ENCODE data around the gene SDCBP2. TPM values are rescaled to one million over a fixed set of nuclear protein-coding genes. Genes with fewer than 3 reads are reported as not detected.

SDCBP2 gene
- total and polyA plus RNA-seq, 2 of the 13 experiments (the other 11 are each of a cell fraction or from before 2014, with no cell fraction given): 1.2 to 2.4 TPM

DNA sequence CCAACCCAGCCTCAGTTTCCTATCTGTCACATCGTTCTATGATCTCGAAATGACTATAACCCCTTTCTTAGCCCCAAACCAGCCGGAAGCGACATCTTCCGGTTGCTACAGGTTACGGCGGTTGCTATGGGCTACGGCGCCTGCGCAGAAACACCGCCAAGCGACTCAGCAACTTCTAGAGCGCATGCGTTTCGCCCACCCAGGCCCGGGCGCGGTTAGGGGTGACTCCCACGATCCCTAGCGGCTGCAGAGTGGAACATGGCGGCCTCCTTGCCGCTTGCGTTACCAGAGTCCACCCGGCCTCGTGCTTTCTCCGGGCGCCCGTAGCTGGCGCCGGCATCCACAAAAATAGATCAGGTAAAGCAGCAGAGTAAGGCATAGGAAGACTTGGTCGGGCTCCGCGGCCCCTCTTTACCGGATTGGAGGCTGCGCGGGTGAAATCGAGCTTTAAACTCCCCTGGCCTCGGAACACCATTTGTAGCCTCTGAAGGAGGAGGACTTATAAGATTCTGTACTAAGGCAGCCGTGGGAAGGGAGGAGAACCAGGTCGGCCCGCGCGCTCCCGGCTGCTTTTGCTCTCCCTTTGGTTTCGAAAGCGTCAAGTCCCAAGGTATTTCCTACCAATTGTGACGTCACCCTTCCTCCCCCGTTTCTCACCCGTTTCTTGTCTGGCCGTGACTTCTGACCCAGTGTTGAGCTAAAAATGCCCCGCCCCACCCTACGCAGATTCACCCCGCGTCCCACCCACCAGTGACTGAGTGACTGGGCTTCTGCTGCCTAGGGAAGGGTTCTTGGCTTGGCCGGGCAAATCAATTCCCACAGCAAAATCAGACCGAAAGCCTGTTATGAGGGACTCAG lies 3.5 kb downstream of the SDCBP2 start (continued):
- TF ChIP-seq, protein P1, sequence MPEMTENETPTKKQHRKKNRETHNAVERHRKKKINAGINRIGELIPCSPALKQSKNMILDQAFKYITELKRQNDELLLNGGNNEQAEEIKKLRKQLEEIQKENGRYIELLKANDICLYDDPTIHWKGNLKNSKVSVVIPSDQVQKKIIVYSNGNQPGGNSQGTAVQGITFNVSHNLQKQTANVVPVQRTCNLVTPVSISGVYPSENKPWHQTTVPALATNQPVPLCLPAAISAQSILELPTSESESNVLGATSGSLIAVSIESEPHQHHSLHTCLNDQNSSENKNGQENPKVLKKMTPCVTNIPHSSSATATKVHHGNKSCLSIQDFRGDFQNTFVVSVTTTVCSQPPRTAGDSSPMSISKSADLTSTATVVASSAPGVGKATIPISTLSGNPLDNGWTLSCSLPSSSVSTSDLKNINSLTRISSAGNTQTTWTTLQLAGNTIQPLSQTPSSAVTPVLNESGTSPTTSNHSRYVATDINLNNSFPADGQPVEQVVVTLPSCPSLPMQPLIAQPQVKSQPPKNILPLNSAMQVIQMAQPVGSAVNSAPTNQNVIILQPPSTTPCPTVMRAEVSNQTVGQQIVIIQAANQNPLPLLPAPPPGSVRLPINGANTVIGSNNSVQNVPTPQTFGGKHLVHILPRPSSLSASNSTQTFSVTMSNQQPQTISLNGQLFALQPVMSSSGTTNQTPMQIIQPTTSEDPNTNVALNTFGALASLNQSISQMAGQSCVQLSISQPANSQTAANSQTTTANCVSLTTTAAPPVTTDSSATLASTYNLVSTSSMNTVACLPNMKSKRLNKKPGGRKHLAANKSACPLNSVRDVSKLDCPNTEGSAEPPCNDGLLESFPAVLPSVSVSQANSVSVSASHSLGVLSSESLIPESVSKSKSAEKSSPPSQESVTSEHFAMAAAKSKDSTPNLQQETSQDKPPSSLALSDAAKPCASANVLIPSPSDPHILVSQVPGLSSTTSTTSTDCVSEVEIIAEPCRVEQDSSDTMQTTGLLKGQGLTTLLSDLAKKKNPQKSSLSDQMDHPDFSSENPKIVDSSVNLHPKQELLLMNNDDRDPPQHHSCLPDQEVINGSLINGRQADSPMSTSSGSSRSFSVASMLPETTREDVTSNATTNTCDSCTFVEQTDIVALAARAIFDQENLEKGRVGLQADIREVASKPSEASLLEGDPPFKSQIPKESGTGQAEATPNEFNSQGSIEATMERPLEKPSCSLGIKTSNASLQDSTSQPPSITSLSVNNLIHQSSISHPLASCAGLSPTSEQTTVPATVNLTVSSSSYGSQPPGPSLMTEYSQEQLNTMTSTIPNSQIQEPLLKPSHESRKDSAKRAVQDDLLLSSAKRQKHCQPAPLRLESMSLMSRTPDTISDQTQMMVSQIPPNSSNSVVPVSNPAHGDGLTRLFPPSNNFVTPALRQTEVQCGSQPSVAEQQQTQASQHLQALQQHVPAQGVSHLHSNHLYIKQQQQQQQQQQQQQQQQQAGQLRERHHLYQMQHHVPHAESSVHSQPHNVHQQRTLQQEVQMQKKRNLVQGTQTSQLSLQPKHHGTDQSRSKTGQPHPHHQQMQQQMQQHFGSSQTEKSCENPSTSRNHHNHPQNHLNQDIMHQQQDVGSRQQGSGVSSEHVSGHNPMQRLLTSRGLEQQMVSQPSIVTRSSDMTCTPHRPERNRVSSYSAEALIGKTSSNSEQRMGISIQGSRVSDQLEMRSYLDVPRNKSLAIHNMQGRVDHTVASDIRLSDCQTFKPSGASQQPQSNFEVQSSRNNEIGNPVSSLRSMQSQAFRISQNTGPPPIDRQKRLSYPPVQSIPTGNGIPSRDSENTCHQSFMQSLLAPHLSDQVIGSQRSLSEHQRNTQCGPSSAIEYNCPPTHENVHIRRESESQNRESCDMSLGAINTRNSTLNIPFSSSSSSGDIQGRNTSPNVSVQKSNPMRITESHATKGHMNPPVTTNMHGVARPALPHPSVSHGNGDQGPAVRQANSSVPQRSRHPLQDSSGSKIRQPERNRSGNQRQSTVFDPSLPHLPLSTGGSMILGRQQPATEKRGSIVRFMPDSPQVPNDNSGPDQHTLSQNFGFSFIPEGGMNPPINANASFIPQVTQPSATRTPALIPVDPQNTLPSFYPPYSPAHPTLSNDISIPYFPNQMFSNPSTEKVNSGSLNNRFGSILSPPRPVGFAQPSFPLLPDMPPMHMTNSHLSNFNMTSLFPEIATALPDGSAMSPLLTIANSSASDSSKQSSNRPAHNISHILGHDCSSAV (CRISPR knock-in tag; IDR thresholded peaks at IDR 0.05; ENCODE audit: borderline replicate concordance): peak; percentile 76; the same call in 1 of the 2 replicates
- TF ChIP-seq, protein P2, sequence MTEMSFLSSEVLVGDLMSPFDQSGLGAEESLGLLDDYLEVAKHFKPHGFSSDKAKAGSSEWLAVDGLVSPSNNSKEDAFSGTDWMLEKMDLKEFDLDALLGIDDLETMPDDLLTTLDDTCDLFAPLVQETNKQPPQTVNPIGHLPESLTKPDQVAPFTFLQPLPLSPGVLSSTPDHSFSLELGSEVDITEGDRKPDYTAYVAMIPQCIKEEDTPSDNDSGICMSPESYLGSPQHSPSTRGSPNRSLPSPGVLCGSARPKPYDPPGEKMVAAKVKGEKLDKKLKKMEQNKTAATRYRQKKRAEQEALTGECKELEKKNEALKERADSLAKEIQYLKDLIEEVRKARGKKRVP (CRISPR knock-in tag; IDR thresholded peaks at IDR 0.05): peak in 1 of 2 experiments; percentile 18; a peak in 1 of 4 replicates
- TF ChIP-seq CENPX (CRISPR knock-in tag; IDR thresholded peaks at IDR 0.05): no peak
- TF ChIP-seq, protein P3, sequence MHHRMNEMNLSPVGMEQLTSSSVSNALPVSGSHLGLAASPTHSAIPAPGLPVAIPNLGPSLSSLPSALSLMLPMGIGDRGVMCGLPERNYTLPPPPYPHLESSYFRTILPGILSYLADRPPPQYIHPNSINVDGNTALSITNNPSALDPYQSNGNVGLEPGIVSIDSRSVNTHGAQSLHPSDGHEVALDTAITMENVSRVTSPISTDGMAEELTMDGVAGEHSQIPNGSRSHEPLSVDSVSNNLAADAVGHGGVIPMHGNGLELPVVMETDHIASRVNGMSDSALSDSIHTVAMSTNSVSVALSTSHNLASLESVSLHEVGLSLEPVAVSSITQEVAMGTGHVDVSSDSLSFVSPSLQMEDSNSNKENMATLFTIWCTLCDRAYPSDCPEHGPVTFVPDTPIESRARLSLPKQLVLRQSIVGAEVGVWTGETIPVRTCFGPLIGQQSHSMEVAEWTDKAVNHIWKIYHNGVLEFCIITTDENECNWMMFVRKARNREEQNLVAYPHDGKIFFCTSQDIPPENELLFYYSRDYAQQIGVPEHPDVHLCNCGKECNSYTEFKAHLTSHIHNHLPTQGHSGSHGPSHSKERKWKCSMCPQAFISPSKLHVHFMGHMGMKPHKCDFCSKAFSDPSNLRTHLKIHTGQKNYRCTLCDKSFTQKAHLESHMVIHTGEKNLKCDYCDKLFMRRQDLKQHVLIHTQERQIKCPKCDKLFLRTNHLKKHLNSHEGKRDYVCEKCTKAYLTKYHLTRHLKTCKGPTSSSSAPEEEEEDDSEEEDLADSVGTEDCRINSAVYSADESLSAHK (CRISPR knock-in tag; IDR thresholded peaks at IDR 0.05; ENCODE audit: borderline replicate concordance): no peak; the same call in 1 of the 2 replicates
- no peak for TF ChIP-seq ARNT (IDR thresholded peaks at IDR 0.05)
- TF ChIP-seq ZNF138 (CRISPR knock-in tag; IDR thresholded peaks at IDR 0.05; ENCODE audit: low read depth): peak; percentile 43; the same call in 1 of the 2 replicates
- TF ChIP-seq, protein P4, sequence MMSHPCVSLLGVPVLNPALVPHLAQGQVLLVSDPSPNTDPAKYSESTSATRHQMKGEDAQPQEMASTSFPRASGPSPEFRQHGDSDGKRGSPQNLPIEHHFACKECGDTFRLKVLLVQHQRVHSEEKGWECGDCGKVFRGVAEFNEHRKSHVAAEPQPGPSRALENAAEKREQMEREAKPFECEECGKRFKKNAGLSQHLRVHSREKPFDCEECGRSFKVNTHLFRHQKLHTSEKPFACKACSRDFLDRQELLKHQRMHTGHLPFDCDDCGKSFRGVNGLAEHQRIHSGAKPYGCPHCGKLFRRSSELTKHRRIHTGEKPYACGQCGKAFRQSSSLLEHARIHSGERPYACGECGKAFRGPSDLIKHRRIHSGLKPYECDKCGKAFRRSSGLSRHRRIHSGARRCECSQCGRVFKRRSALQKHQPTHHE (CRISPR knock-in tag; IDR thresholded peaks at IDR 0.05; ENCODE audit: borderline replicate concordance): 0 out of 2 replicates have a peak, but pooled peaks have one; percentile 85
- TF ChIP-seq, protein P5, sequence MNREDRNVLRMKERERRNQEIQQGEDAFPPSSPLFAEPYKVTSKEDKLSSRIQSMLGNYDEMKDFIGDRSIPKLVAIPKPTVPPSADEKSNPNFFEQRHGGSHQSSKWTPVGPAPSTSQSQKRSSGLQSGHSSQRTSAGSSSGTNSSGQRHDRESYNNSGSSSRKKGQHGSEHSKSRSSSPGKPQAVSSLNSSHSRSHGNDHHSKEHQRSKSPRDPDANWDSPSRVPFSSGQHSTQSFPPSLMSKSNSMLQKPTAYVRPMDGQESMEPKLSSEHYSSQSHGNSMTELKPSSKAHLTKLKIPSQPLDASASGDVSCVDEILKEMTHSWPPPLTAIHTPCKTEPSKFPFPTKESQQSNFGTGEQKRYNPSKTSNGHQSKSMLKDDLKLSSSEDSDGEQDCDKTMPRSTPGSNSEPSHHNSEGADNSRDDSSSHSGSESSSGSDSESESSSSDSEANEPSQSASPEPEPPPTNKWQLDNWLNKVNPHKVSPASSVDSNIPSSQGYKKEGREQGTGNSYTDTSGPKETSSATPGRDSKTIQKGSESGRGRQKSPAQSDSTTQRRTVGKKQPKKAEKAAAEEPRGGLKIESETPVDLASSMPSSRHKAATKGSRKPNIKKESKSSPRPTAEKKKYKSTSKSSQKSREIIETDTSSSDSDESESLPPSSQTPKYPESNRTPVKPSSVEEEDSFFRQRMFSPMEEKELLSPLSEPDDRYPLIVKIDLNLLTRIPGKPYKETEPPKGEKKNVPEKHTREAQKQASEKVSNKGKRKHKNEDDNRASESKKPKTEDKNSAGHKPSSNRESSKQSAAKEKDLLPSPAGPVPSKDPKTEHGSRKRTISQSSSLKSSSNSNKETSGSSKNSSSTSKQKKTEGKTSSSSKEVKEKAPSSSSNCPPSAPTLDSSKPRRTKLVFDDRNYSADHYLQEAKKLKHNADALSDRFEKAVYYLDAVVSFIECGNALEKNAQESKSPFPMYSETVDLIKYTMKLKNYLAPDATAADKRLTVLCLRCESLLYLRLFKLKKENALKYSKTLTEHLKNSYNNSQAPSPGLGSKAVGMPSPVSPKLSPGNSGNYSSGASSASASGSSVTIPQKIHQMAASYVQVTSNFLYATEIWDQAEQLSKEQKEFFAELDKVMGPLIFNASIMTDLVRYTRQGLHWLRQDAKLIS (CRISPR knock-in tag; IDR thresholded peaks at IDR 0.05): no peak
- peak; percentile 77 for TF ChIP-seq SRSF1 (optimal IDR thresholded peaks at IDR 0.05; ENCODE audit: low read depth, low read length)
- peak; percentile 91 for TF ChIP-seq SMAD3 (CRISPR knock-in tag; IDR thresholded peaks at IDR 0.05)
